Stomach (tissue), 9 donors: ENCODE data around the gene ABCF3. TPM values are rescaled to one million over a fixed set of nuclear protein-coding genes. Genes with fewer than 3 reads are reported as not detected.

Source experiments
- DNase-seq, 2 donors: peaks; one replicate each; pipeline versions ENCODE4 v3.0.0 to v3.0.0-alpha.2; 2013 to 2019
- H3K27ac ChIP-seq, 5 donors: fragments of 200-600 bp in 4 of 5; sonication (generic) in 4 of 5; one replicate each; pipeline ENCODE4 v1.5.1; 2013 to 2019; ENCODE audit warnings: mild to moderate bottlenecking in 1 of 5, moderate library complexity in 1 of 5
- H3K27me3 ChIP-seq, 3 donors: fragments of 200-600 bp; sonication (generic); one replicate each; pipeline ENCODE4 v1.5.1; 2017 to 2019; ENCODE audit warnings: mixed run types in 1 of 3
- H3K36me3 ChIP-seq, 4 donors: fragments of 200-600 bp; sonication (generic); 1 replicate in 3 of 4; 2 replicates in 1 of 4; pipeline ENCODE4 v1.5.1; 2016 to 2019
- H3K4me1 ChIP-seq, 4 donors: fragments of 200-600 bp; sonication (generic); one replicate each; pipeline ENCODE4 v1.5.1; 2016 to 2019
- H3K4me3 ChIP-seq, 4 donors: fragments of 200-600 bp; sonication (generic) in 3 of 4; one replicate each; pipeline ENCODE4 v1.5.1; 2016 to 2019; ENCODE audit warnings: mild to moderate bottlenecking in 1 of 4
- H3K9me3 ChIP-seq, 4 donors: fragments of 200-600 bp; sonication (generic); one replicate each; pipeline ENCODE4 v1.5.1; 2016 to 2019
- EP300 ChIP-seq: sonication (generic); formaldehyde crosslinking; IDR thresholded peaks from one replicate; pipeline ENCODE4 v1.6.1; 2017; ENCODE audit warnings: antibody characterized with exemption
- POLR2A ChIP-seq, 4 donors: fragments of 450-650 bp; IDR thresholded peaks; one replicate each; pipeline ENCODE4 v1.6.1; 2016; ENCODE audit warnings: antibody characterized with exemption in 4 of 4, control low read depth in 2 of 4, mild to moderate bottlenecking in 1 of 4, moderate library complexity in 1 of 4
- POLR2AphosphoS5 ChIP-seq, 3 donors: sonication (generic); formaldehyde crosslinking; IDR thresholded peaks; one replicate each; pipeline ENCODE4 v1.6.1; 2016; ENCODE audit warnings: antibody characterized with exemption in 3 of 3
- WGBS, 5 donors: extraction: QIAGEN DNeasy Blood & Tissue Kit in 3 of 5; methylation state at CpG; one replicate each; pipeline versions ENCODE4 v1.1.5 to v1.1.7; 2013 to 2018; 5-methylcytosine and 5-hydroxymethylcytosine counted together
- intact Hi-C: fragments of 100-400 bp; cut with DNase I; formaldehyde crosslinking; loops from one replicate; pipeline ENCODE4 v1.15.1; 2023; ENCODE audit warnings: low total_unique reads
- polyA plus RNA-seq, 3 donors: library from polyadenylated mRNA; stranded (reverse); fragments of 200-250 nt; gene quantifications; one replicate each; pipeline ENCODE4 v1.2.3, GENCODE V29; 2013
- total RNA-seq, 5 donors: library from RNA; depleted of rRNA; stranded (reverse); fragments of >200 nt; gene quantifications; one replicate each; pipeline versions ENCODE4 v1.1.0 to v1.2.3, GENCODE V29; 2014 to 2016
- TF ChIP-seq, protein P1 (sequence below), 7 experiments: fragments of 450-650 bp in 4 of 7; fragments of 200-600 bp in 3 of 7; sonication (generic) in 3 of 7; IDR thresholded peaks; one replicate each; pipeline ENCODE4 v1.5.1; 2016 to 2019; ENCODE audit warnings: antibody characterized with exemption in 7 of 7, control low read depth in 2 of 7, mild to moderate bottlenecking in 1 of 7
- donor health status: healthy with polysubstance abuse.
- donor health status: Bipolar disorder and iron deficiency.
- donor health status: healthy.

The ABCF3 gene
- total and polyA plus RNA-seq, 8 donors, result 21.6 to 194 (median 47.5) TPM

DNA sequence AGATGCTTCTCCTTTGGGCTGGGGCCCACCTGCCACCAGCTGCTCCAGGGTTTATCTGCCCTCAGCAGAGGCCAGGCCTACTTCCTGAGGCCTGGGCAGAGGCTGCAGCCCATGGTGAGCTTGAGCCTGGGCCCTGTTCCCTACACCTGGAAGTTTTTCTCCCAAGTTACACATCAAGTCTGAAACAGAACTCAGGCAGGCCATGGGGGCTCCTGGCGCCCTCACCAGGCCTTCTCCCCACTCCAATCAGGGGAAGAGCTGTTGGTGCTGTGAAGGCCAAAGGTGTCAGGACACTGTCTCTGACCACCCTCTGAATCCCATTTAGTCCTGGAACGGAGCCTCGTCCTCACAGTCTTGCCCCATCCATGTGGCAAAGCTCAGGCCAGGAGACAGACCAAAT, 50.6 kb downstream of the ABCF3 start:
- peaks cover 0 to 67% (median 19%) of the 10 kb centered on the region in 3 donors for H3K27me3 ChIP-seq
- H3K27ac ChIP-seq, result no peak overlapping the region
- H3K4me1 ChIP-seq, result peaks cover 6 to 8% (median 7%) of the 10 kb centered on the region in 4 donors
- intact Hi-C loops, result loop anchor here (10.0 kb wide), 1 partner anchor 342 kb away; no protein-coding TSS in a partner anchor
- no peaks in the 10 kb centered on the region for H3K9me3 ChIP-seq
- no peaks in the 10 kb centered on the region for H3K36me3 ChIP-seq
- DNase-seq, result no peak
- WGBS, 5 donors, result 59 to 95% (median 87%) methylated on average over 3 of the region's 3 CpGs
- H3K4me3 ChIP-seq, result no peak overlapping the region
- TF ChIP-seq EP300 (no peak), POLR2A (IDR thresholded peaks at IDR 0.05) (no peak), POLR2AphosphoS5 (IDR thresholded peaks at IDR 0.05) (no peak)
- TF ChIP-seq, protein P1, sequence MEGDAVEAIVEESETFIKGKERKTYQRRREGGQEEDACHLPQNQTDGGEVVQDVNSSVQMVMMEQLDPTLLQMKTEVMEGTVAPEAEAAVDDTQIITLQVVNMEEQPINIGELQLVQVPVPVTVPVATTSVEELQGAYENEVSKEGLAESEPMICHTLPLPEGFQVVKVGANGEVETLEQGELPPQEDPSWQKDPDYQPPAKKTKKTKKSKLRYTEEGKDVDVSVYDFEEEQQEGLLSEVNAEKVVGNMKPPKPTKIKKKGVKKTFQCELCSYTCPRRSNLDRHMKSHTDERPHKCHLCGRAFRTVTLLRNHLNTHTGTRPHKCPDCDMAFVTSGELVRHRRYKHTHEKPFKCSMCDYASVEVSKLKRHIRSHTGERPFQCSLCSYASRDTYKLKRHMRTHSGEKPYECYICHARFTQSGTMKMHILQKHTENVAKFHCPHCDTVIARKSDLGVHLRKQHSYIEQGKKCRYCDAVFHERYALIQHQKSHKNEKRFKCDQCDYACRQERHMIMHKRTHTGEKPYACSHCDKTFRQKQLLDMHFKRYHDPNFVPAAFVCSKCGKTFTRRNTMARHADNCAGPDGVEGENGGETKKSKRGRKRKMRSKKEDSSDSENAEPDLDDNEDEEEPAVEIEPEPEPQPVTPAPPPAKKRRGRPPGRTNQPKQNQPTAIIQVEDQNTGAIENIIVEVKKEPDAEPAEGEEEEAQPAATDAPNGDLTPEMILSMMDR (IDR thresholded peaks at IDR 0.05), result no peak

DNA sequence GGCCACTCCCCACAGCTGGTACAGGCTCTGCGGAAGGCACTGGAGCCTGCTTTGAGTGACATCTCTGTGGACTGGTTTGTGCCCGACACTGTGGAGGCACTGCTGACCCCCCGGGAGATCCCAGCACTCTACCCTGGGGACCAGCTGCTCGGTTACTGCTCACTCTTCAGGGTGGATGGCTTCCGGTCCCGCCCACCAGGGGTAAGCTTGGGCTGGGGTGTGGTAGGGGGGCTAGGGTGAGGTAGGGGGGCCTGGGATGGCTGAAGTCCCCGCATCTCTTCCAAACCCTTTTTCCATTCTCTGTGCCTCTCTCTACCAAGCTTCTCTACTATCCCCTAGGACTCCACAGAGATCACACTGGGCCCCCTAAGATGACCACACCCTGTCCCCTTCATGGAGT, 51.2 kb downstream of the ABCF3 start:
- WGBS, 5 donors, result 69 to 86% (median 79%) methylated on average over 7 of the region's 7 CpGs

DNA sequence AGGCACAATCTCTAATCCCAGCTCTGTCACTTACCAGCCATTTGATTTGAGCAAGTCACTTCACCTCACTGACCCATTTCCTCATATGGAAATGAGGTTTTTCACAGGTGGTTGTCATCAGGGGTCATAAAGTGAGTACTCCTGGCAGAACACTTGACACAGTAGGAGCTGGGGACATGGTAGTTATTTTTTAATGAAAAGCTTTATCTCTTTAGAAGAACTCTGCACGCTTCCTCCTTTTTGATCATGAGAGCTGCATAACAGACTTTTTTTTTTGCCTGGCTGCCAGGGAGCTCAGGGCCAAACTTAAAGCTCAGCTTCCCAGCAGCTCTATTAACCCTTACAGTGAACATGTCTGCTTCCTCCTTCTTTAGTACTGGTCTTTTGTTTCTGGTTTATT, 51.8 kb downstream of the ABCF3 start:
- WGBS, 5 donors, result 22 to 41% (median 28%) methylated on average over 1 of the region's 1 CpG
- Histone ChIP-seq H3K27ac (no peak overlapping the region), H3K4me1 (peaks cover 10 to 15% (median 12%) of the 10 kb centered on the region in 4 donors), H3K9me3 (no peaks in the 10 kb centered on the region), H3K27me3 (peaks cover 0 to 57% (median 8%) of the 10 kb centered on the region in 3 donors), H3K4me3 (no peak overlapping the region), H3K36me3 (peaks cover 7 to 11% (median 9%) of the 10 kb centered on the region in 4 donors)
- no peak for TF ChIP-seq POLR2A (IDR thresholded peaks at IDR 0.05)
- TF ChIP-seq POLR2AphosphoS5 (IDR thresholded peaks at IDR 0.05), result no peak
- TF ChIP-seq, protein P1 (IDR thresholded peaks at IDR 0.05), result no peak
- TF ChIP-seq EP300, result no peak
- intact Hi-C loops, result loop anchor here (10.0 kb wide), 1 partner anchor 343 kb away; no protein-coding TSS in a partner anchor
- DNase-seq, result no peak

More for the DNA sequence above, 51.2 kb downstream of the ABCF3 start:
- Histone ChIP-seq H3K4me1 (peaks cover 10 to 14% (median 11%) of the 10 kb centered on the region in 4 donors), H3K36me3 (peaks cover under 1 to 5% (median 4%) of the 10 kb centered on the region in 4 donors), H3K27ac (no peak overlapping the region), H3K27me3 (peaks cover 0 to 63% (median 14%) of the 10 kb centered on the region in 3 donors), H3K9me3 (no peaks in the 10 kb centered on the region), H3K4me3 (no peak overlapping the region)
- intact Hi-C loops, result loop anchor here (10.0 kb wide), 1 partner anchor 342 kb away; no protein-coding TSS in a partner anchor
- no peak for DNase-seq
- TF ChIP-seq POLR2AphosphoS5 (IDR thresholded peaks at IDR 0.05) (no peak), POLR2A (IDR thresholded peaks at IDR 0.05) (no peak), EP300 (no peak)
- TF ChIP-seq, protein P1 (IDR thresholded peaks at IDR 0.05), result no peak

GRCh38 chr3:184238246-184238818, 52.3 kb downstream of the ABCF3 start:
- no peaks in the 10 kb centered on the region for H3K9me3 ChIP-seq
- H3K36me3 ChIP-seq, result peaks cover 10 to 16% (median 15%) of the 10 kb centered on the region in 4 donors
- TF ChIP-seq, protein P1 (IDR thresholded peaks at IDR 0.05), result no peak
- TF ChIP-seq POLR2A (IDR thresholded peaks at IDR 0.05) (no peak), POLR2AphosphoS5 (IDR thresholded peaks at IDR 0.05) (no peak), EP300 (no peak)
- peaks cover 0 to 52% (median 5%) of the 10 kb centered on the region in 3 donors for H3K27me3 ChIP-seq
- H3K4me3 ChIP-seq, result no peak overlapping the region
- H3K27ac ChIP-seq, result no peak overlapping the region
- 49 to 77% (median 74%) methylated on average over 6 to 13 of the region's 13 CpGs for WGBS, 5 donors
- no peak for DNase-seq
- peaks cover 10 to 15% (median 12%) of the 10 kb centered on the region in 4 donors for H3K4me1 ChIP-seq
- intact Hi-C loops, result loop anchor here (10.0 kb wide), 1 partner anchor 344 kb away; no protein-coding TSS in a partner anchor
